Karpas-422 (cell line): ENCODE results near the gene SMAD3. TPM values are rescaled to one million over a fixed set of nuclear protein-coding genes. Genes with fewer than 3 reads are reported as not detected.

Experiments used
- DNase-seq: peaks from one replicate; pipeline ENCODE4 v3.0.0-alpha.2; 2015
- H2AFZ ChIP-seq: fragments of 200-600 bp; sonication (generic); 2 replicates; pipeline ENCODE4 v1.6.1; 2014; ENCODE audit warnings: antibody characterized with exemption, low read length, mixed read lengths
- H3K27ac ChIP-seq: fragments of 200-600 bp; sonication (generic); 2 replicates; pipeline ENCODE4 v1.5.1; 2014; ENCODE audit warnings: mild to moderate bottlenecking, low read length, moderate library complexity
- H3K27me3 ChIP-seq: fragments of 200-600 bp; sonication (generic); 2 replicates; pipeline ENCODE4 v1.6.1; 2014; ENCODE audit warnings: low read length, mixed read lengths
- H3K36me3 ChIP-seq: fragments of 200-600 bp; sonication (generic); 2 replicates; pipeline ENCODE4 v1.6.1; 2014; ENCODE audit warnings: low read length, mixed read lengths; ENCODE audit not compliant: insufficient read depth
- H3K4me1 ChIP-seq: fragments of 200-600 bp; sonication (generic); 2 replicates; pipeline ENCODE4 v1.6.1; 2014; ENCODE audit warnings: mild to moderate bottlenecking, low read length, mixed read lengths
- H3K4me2 ChIP-seq: fragments of 200-600 bp; sonication (generic); 2 replicates; pipeline ENCODE4 v1.6.1; 2014; ENCODE audit warnings: low read length, low read depth, mild to moderate bottlenecking; ENCODE audit not compliant: poor library complexity, severe bottlenecking
- H3K4me3 ChIP-seq: fragments of 200-600 bp; sonication (generic); 2 replicates; pipeline ENCODE4 v1.5.1; 2014; ENCODE audit warnings: mild to moderate bottlenecking, antibody characterized with exemption, low read length, mixed read lengths
- H3K79me2 ChIP-seq: fragments of 200-600 bp; sonication (generic); 2 replicates; pipeline ENCODE4 v1.6.1; 2014; ENCODE audit warnings: mild to moderate bottlenecking, low read length, mixed read lengths
- H3K9ac ChIP-seq: fragments of 200-600 bp; sonication (generic); 2 replicates; pipeline ENCODE4 v1.6.0; 2014; ENCODE audit warnings: low read length
- H3K9me2 ChIP-seq: fragments of 200-600 bp; sonication (generic), shearing (Covaris generic); replicated peaks from 2 replicates; pipeline ENCODE4 v1.6.0; 2014; ENCODE audit warnings: mild to moderate bottlenecking, low read length, moderate library complexity; ENCODE audit not compliant: insufficient read depth
- H3K9me3 ChIP-seq: fragments of 300-700, 200-600 bp; sonication (generic); 2 replicates; pipeline ENCODE4 v1.6.1; 2014; ENCODE audit warnings: low read length, mixed read lengths
- H4K20me1 ChIP-seq: fragments of 200-600 bp; sonication (generic); 2 replicates; pipeline ENCODE4 v1.6.1; 2014; ENCODE audit warnings: mild to moderate bottlenecking, antibody characterized with exemption, low read length, low read depth; ENCODE audit not compliant: insufficient read depth
- total RNA-seq: library from RNA; depleted of rRNA; stranded (reverse); fragments of >200 nt; shearing (Covaris generic); gene quantifications from 2 replicates; pipeline ENCODE4 v1.2.3, GENCODE V29; 2014; ENCODE audit warnings: low replicate concordance

The SMAD3 gene
- total RNA-seq, 1 experiment from 2014 or later, result 27.7 TPM

- H2AFZ ChIP-seq, result no peak overlapping the region
- H4K20me1 ChIP-seq, result peaks cover 88% of the 10 kb centered on the region
- no peak overlapping the region for H3K27ac ChIP-seq
- H3K9me3 ChIP-seq, result no peaks in the 10 kb centered on the region
- H3K4me2 ChIP-seq, result no peak overlapping the region
- no peak for DNase-seq
- H3K9me2 ChIP-seq, result no peaks in the 10 kb centered on the region
- H3K79me2 ChIP-seq, result no peaks in the 10 kb centered on the region
- H3K4me3 ChIP-seq, result no peak overlapping the region
- H3K36me3 ChIP-seq, result no peaks in the 10 kb centered on the region
- no peaks in the 10 kb centered on the region for H3K27me3 ChIP-seq
- no peak overlapping the region for H3K9ac ChIP-seq
- H3K4me1 ChIP-seq, result no peaks in the 10 kb centered on the region; the same call in 1 of the 2 replicates
Observed at GRCh38 chr15:67143646-67144045, 78.2 kb downstream of the SMAD3 start.

- H3K4me2 ChIP-seq, result no peak overlapping the region
- peaks cover 90% of the 10 kb centered on the region for H4K20me1 ChIP-seq
- H3K4me1 ChIP-seq, result no peaks in the 10 kb centered on the region; the same call in none of the 2 replicates
Observed at GRCh38 chr15:67144609-67145311, 79.4 kb downstream of the SMAD3 start.

GRCh38 chr15:67145312-67145610, 79.9 kb downstream of the SMAD3 start:
- H3K4me3 ChIP-seq, result no peak overlapping the region
- no peaks in the 10 kb centered on the region for H3K9me2 ChIP-seq
- no peak for DNase-seq
- H3K4me2 ChIP-seq, result no peak overlapping the region
- H4K20me1 ChIP-seq, result peaks cover 92% of the 10 kb centered on the region
- no peaks in the 10 kb centered on the region for H3K79me2 ChIP-seq
- H3K4me1 ChIP-seq, result no peaks in the 10 kb centered on the region; the same call in none of the 2 replicates
- H2AFZ ChIP-seq, result no peak overlapping the region
- no peaks in the 10 kb centered on the region for H3K36me3 ChIP-seq
- no peak overlapping the region for H3K27ac ChIP-seq
- no peaks in the 10 kb centered on the region for H3K9me3 ChIP-seq
- no peak overlapping the region for H3K9ac ChIP-seq
- no peaks in the 10 kb centered on the region for H3K27me3 ChIP-seq

More at GRCh38 chr15:67144609-67145311, 79.4 kb downstream of the SMAD3 start:
- H3K9ac ChIP-seq, result no peak overlapping the region
- DNase-seq, result no peak
- H3K27ac ChIP-seq, result no peak overlapping the region
- no peaks in the 10 kb centered on the region for H3K79me2 ChIP-seq
- no peak overlapping the region for H3K4me3 ChIP-seq
- no peaks in the 10 kb centered on the region for H3K9me3 ChIP-seq
- H2AFZ ChIP-seq, result no peak overlapping the region
- no peaks in the 10 kb centered on the region for H3K36me3 ChIP-seq
- no peaks in the 10 kb centered on the region for H3K27me3 ChIP-seq
- no peaks in the 10 kb centered on the region for H3K9me2 ChIP-seq

- no peak overlapping the region for H3K4me2 ChIP-seq
- H3K27ac ChIP-seq, result no peak overlapping the region
- H2AFZ ChIP-seq, result no peak overlapping the region
- no peak overlapping the region for H3K9ac ChIP-seq
- no peak for DNase-seq
- H3K4me3 ChIP-seq, result no peak overlapping the region
- H4K20me1 ChIP-seq, result peaks cover 90% of the 10 kb centered on the region
- no peaks in the 10 kb centered on the region for H3K36me3 ChIP-seq
- H3K9me2 ChIP-seq, result no peaks in the 10 kb centered on the region
- H3K4me1 ChIP-seq, result no peaks in the 10 kb centered on the region; the same call in none of the 2 replicates
- no peaks in the 10 kb centered on the region for H3K9me3 ChIP-seq
- no peaks in the 10 kb centered on the region for H3K79me2 ChIP-seq
- no peaks in the 10 kb centered on the region for H3K27me3 ChIP-seq
Observed at GRCh38 chr15:67145710-67146109, 80.3 kb downstream of the SMAD3 start.

- no peaks in the 10 kb centered on the region for H3K9me3 ChIP-seq
- H3K4me3 ChIP-seq, result no peak overlapping the region
- no peak overlapping the region for H3K4me2 ChIP-seq
- peaks cover 85% of the 10 kb centered on the region for H4K20me1 ChIP-seq
- H2AFZ ChIP-seq, result no peak overlapping the region
- H3K4me1 ChIP-seq, result no peaks in the 10 kb centered on the region; the same call in none of the 2 replicates
- H3K27ac ChIP-seq, result no peak overlapping the region
- no peak for DNase-seq
- H3K79me2 ChIP-seq, result no peaks in the 10 kb centered on the region
- H3K27me3 ChIP-seq, result no peaks in the 10 kb centered on the region
- H3K36me3 ChIP-seq, result no peaks in the 10 kb centered on the region
- H3K9ac ChIP-seq, result no peak overlapping the region
- no peaks in the 10 kb centered on the region for H3K9me2 ChIP-seq
Observed at GRCh38 chr15:67146234-67146633, 80.8 kb downstream of the SMAD3 start.

- Histone ChIP-seq H4K20me1 (peaks cover 78% of the 10 kb centered on the region), H3K4me1 (peaks cover under 1% of the 10 kb centered on the region), H3K4me3 (no peak overlapping the region), H3K79me2 (no peaks in the 10 kb centered on the region), H3K4me2 (no peak overlapping the region), H3K36me3 (no peaks in the 10 kb centered on the region), H3K9ac (no peak overlapping the region), H3K9me3 (no peaks in the 10 kb centered on the region), H3K9me2 (no peaks in the 10 kb centered on the region), H2AFZ (no peak overlapping the region), H3K27ac (no peak overlapping the region), H3K27me3 (no peaks in the 10 kb centered on the region)
- no peak for DNase-seq
Observed at GRCh38 chr15:67146875-67147381, 81.5 kb downstream of the SMAD3 start.

- Histone ChIP-seq H2AFZ (no peak overlapping the region), H4K20me1 (peaks cover 77% of the 10 kb centered on the region), H3K79me2 (no peaks in the 10 kb centered on the region), H3K4me1 (peaks cover 6% of the 10 kb centered on the region), H3K9me3 (no peaks in the 10 kb centered on the region), H3K4me3 (no peak overlapping the region), H3K27ac (no peak overlapping the region), H3K27me3 (no peaks in the 10 kb centered on the region), H3K9me2 (no peaks in the 10 kb centered on the region), H3K4me2 (no peak overlapping the region), H3K9ac (no peak overlapping the region), H3K36me3 (no peaks in the 10 kb centered on the region)
- no peak for DNase-seq
Observed at GRCh38 chr15:67147396-67147949, 82.1 kb downstream of the SMAD3 start.

- no peak overlapping the region for H3K27ac ChIP-seq
- H4K20me1 ChIP-seq, result peaks cover 75% of the 10 kb centered on the region
- H3K36me3 ChIP-seq, result no peaks in the 10 kb centered on the region
- H3K9ac ChIP-seq, result no peak overlapping the region
- no peak for DNase-seq
- H3K79me2 ChIP-seq, result no peaks in the 10 kb centered on the region
- no peaks in the 10 kb centered on the region for H3K9me2 ChIP-seq
- H3K9me3 ChIP-seq, result no peaks in the 10 kb centered on the region
- H3K4me2 ChIP-seq, result no peak overlapping the region
- H3K4me3 ChIP-seq, result no peak overlapping the region
- no peaks in the 10 kb centered on the region for H3K27me3 ChIP-seq
- H3K4me1 ChIP-seq, result peaks cover 12% of the 10 kb centered on the region
- no peak overlapping the region for H2AFZ ChIP-seq
Observed at GRCh38 chr15:67148196-67148701, 82.8 kb downstream of the SMAD3 start.
